ENCODE measurements around the gene NPTX1.

The NPTX1 gene

DNA sequence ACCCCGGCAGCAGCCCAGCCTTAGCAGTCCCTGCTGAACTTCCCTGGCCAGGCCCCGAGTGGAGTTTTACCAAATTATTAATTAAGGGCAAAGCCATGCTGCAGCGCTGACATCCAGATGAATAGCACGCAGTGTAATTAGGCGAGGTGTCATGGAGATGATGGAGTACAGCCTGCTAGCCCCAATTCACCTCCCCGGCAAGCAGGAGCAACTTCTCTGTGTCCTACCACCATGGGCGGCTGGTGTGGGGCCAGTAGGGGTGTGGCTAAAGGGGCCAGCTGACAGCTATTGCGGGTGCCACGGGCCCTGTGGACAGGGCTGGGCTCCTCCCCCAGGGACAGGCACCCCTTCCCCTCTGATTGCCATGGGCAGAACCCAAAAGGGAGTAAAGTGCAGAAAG lies 36.9 kb downstream of the NPTX1 start:
- Histone ChIP-seq H3K36me3 (ENCODE audit: control insufficient read depth in 1 of 2, insufficient read depth in 2 of 2, low read depth in 1 of 2, low read length in 2 of 2) (no peaks in the 10 kb centered on the region), H3K27ac (ENCODE audit: low read length, poor library complexity, severe bottlenecking) (no peak overlapping the region), H2BK15ac (ENCODE audit: low read depth, poor library complexity, severe bottlenecking) (no peak overlapping the region), H3K27me3 (ENCODE audit: control insufficient read depth in 1 of 2, insufficient read depth in 1 of 2, low read length in 2 of 2) (peaks cover 19 to 34% of the 10 kb centered on the region in 2 experiments), H3K79me1 (replicated peaks; ENCODE audit: low read length, poor library complexity, severe bottlenecking) (no peaks in the 10 kb centered on the region), H3K23ac (ENCODE audit: low read length in 2 of 2) (no peak overlapping the region), H2BK120ac (ENCODE audit: low read depth, low read length) (no peak overlapping the region), H3K9ac (ENCODE audit: low read length) (no peak overlapping the region), H3K9me3 (ENCODE audit: control insufficient read depth, low read length) (no peaks in the 10 kb centered on the region), H3K4me2 (ENCODE audit: low read length, poor library complexity, severe bottlenecking) (no peak overlapping the region), H4K91ac (ENCODE audit: low read length) (no peak overlapping the region), H2BK12ac (ENCODE audit: low read length in 2 of 2) (no peak overlapping the region), H3K4me1 (ENCODE audit: control insufficient read depth, insufficient read depth, low read depth, low read length) (peaks cover 4% of the 10 kb centered on the region), H2BK5ac (ENCODE audit: low read depth, low read length, poor library complexity, severe bottlenecking) (no peak overlapping the region), H3K18ac (ENCODE audit: low read depth in 1 of 2, low read length in 2 of 2) (no peak overlapping the region), H3K4ac (ENCODE audit: low read depth in 1 of 2, low read length in 2 of 2) (no peak overlapping the region), H4K8ac (ENCODE audit: low read length) (no peak overlapping the region), H2AFZ (ENCODE audit: low read depth, low read length) (no peak overlapping the region), H2AK5ac (ENCODE audit: low read length, severe bottlenecking) (no peak overlapping the region), H3K4me3 (ENCODE audit: insufficient read depth in 1 of 2, low read depth in 1 of 2, low read length in 2 of 2) (peak overlapping the region in 1 of 2 experiments; percentile 22), H3K14ac (ENCODE audit: low read length in 2 of 2) (no peak overlapping the region)
- DNase-seq = no peak
- 89% methylated on average over 9 of the region's 9 CpGs for WGBS

DNA sequence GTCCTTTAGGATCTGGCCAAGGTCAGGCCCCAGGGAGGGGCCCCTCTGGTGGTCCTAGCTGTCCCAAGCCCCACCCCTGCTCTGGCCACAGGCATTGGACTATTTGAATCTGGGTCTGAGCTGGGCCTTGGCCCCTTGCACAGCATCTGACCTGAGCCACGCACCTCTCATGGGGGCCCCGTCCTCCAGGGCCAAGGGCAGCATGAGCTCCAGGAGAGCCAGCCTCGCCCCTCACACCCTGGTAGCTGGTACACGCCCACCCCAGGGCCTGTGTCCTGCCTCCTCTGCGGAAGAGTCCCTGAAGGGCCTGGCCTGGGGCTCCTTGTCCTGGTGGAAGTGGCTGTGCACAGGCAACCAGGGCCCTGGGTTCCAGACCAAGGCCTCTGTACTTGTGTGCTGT lies 37.6 kb downstream of the NPTX1 start:
- Histone ChIP-seq H3K4ac (ENCODE audit: low read depth in 1 of 2, low read length in 2 of 2) (no peak overlapping the region), H2AK5ac (ENCODE audit: low read length, severe bottlenecking) (no peak overlapping the region), H3K4me2 (ENCODE audit: low read length, poor library complexity, severe bottlenecking) (no peak overlapping the region), H3K9me3 (ENCODE audit: control insufficient read depth, low read length) (no peaks in the 10 kb centered on the region), H2BK120ac (ENCODE audit: low read depth, low read length) (no peak overlapping the region), H3K4me3 (ENCODE audit: insufficient read depth in 1 of 2, low read depth in 1 of 2, low read length in 2 of 2) (no peak overlapping the region), H3K4me1 (ENCODE audit: control insufficient read depth, insufficient read depth, low read depth, low read length) (peaks cover under 1% of the 10 kb centered on the region), H3K36me3 (ENCODE audit: control insufficient read depth in 1 of 2, insufficient read depth in 2 of 2, low read depth in 1 of 2, low read length in 2 of 2) (no peaks in the 10 kb centered on the region), H4K8ac (ENCODE audit: low read length) (no peak overlapping the region), H3K27ac (ENCODE audit: low read length, poor library complexity, severe bottlenecking) (no peak overlapping the region), H3K27me3 (ENCODE audit: control insufficient read depth in 1 of 2, insufficient read depth in 1 of 2, low read length in 2 of 2) (peaks cover 16 to 28% of the 10 kb centered on the region in 2 experiments), H3K18ac (ENCODE audit: low read depth in 1 of 2, low read length in 2 of 2) (no peak overlapping the region), H2BK15ac (ENCODE audit: low read depth, poor library complexity, severe bottlenecking) (no peak overlapping the region), H2BK12ac (ENCODE audit: low read length in 2 of 2) (no peak overlapping the region), H2AFZ (ENCODE audit: low read depth, low read length) (no peak overlapping the region), H3K14ac (ENCODE audit: low read length in 2 of 2) (no peak overlapping the region), H4K91ac (ENCODE audit: low read length) (no peak overlapping the region), H3K23ac (ENCODE audit: low read length in 2 of 2) (no peak overlapping the region), H3K79me1 (replicated peaks; ENCODE audit: low read length, poor library complexity, severe bottlenecking) (no peaks in the 10 kb centered on the region), H3K9ac (ENCODE audit: low read length) (no peak overlapping the region), H2BK5ac (ENCODE audit: low read depth, low read length, poor library complexity, severe bottlenecking) (no peak overlapping the region)
- 83% methylated on average over 5 of the region's 5 CpGs for WGBS
- DNase-seq = no peak

DNA sequence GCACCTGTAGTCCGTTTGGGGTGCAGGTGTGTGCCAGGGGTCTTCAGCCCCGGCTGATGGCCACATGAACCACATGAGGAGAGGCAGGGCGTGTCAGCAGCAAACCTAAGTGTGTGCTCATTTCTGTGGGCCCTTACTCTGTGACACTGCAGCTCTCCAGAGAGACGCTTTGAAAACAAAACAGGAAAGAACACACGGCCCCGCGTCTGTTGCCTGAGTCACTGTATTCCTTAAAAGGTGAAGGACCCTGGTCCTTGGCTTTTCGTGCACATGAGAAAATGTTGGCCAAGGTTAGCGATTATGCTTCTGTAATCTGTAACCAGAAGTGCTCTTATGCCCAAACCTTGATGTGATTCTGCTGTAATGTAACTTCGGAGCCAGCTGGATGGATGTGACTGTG lies 38.9 kb downstream of the NPTX1 start:
- H3K4ac ChIP-seq (ENCODE audit: low read depth in 1 of 2, low read length in 2 of 2) = no peak overlapping the region
- 65% methylated on average over 10 of the region's 10 CpGs for WGBS

DNA sequence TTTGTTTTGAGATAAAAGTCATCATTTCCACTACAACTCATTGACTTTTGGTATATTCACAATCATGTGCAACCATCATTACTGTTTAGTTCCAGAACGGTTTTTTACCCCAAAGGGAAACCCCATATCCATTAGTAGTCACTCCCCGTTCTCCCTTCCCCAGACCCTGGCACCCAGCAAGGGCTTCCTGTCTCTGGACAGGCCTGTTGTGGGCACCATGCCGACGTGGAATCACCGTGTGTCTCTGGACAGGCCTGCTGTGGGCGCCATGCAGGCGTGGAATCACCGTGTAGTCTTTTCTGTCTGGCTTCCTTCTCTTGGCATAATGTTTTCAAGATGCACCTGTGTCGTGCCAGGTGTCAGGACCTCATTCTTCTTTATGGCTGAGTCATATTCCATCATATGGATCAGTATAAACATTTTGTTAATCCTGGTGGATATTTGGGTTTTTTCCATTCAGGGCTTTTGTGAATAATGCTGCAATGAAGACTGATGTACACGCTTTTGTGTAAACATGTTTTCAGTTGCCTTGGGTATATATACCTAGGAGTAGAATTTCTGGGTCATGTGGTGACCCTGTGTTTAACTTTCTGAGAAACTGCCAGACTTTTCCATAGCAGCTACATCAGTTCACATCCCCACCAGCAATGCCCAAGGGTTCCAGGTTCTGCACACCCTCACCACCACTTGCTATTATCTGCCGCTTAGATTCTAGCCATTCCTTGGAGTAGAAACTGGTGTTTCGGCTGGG lies 42.3 kb downstream of the NPTX1 start:
- Histone ChIP-seq H2AFZ (ENCODE audit: low read depth, low read length) (no peak overlapping the region), H3K4me3 (ENCODE audit: insufficient read depth in 1 of 2, low read depth in 1 of 2, low read length in 2 of 2) (no peak overlapping the region), H3K36me3 (ENCODE audit: control insufficient read depth in 1 of 2, insufficient read depth in 2 of 2, low read depth in 1 of 2, low read length in 2 of 2) (peaks cover under 1 to 9% of the 10 kb centered on the region in 2 experiments), H2BK5ac (ENCODE audit: low read depth, low read length, poor library complexity, severe bottlenecking) (no peak overlapping the region), H3K9ac (ENCODE audit: low read length) (no peak overlapping the region), H3K23ac (ENCODE audit: low read length in 2 of 2) (no peak overlapping the region), H3K27ac (ENCODE audit: low read length, poor library complexity, severe bottlenecking) (no peak overlapping the region), H2AK5ac (ENCODE audit: low read length, severe bottlenecking) (no peak overlapping the region), H2BK120ac (ENCODE audit: low read depth, low read length) (no peak overlapping the region), H3K4me2 (ENCODE audit: low read length, poor library complexity, severe bottlenecking) (no peak overlapping the region), H2BK12ac (ENCODE audit: low read length in 2 of 2) (no peak overlapping the region), H3K18ac (ENCODE audit: low read depth in 1 of 2, low read length in 2 of 2) (no peak overlapping the region), H2BK15ac (ENCODE audit: low read depth, poor library complexity, severe bottlenecking) (no peak overlapping the region), H3K4ac (ENCODE audit: low read depth in 1 of 2, low read length in 2 of 2) (no peak overlapping the region), H4K91ac (ENCODE audit: low read length) (no peak overlapping the region), H3K9me3 (ENCODE audit: control insufficient read depth, low read length) (no peaks in the 10 kb centered on the region), H3K14ac (ENCODE audit: low read length in 2 of 2) (no peak overlapping the region), H3K79me1 (replicated peaks; ENCODE audit: low read length, poor library complexity, severe bottlenecking) (no peaks in the 10 kb centered on the region), H4K8ac (ENCODE audit: low read length) (no peak overlapping the region), H3K4me1 (ENCODE audit: control insufficient read depth, insufficient read depth, low read depth, low read length) (no peaks in the 10 kb centered on the region), H3K27me3 (ENCODE audit: control insufficient read depth in 1 of 2, insufficient read depth in 1 of 2, low read length in 2 of 2) (peaks cover 0 to 16% of the 10 kb centered on the region in 2 experiments)
- WGBS = 77% methylated on average over 12 of the region's 12 CpGs
- DNase-seq = no peak

More for the DNA sequence above, 38.9 kb downstream of the NPTX1 start:
- Histone ChIP-seq H3K36me3 (ENCODE audit: control insufficient read depth in 1 of 2, insufficient read depth in 2 of 2, low read depth in 1 of 2, low read length in 2 of 2) (no peaks in the 10 kb centered on the region), H2BK5ac (ENCODE audit: low read depth, low read length, poor library complexity, severe bottlenecking) (no peak overlapping the region), H3K27me3 (ENCODE audit: control insufficient read depth in 1 of 2, insufficient read depth in 1 of 2, low read length in 2 of 2) (peaks cover 11 to 17% of the 10 kb centered on the region in 2 experiments), H3K27ac (ENCODE audit: low read length, poor library complexity, severe bottlenecking) (no peak overlapping the region), H2BK15ac (ENCODE audit: low read depth, poor library complexity, severe bottlenecking) (no peak overlapping the region), H3K9ac (ENCODE audit: low read length) (no peak overlapping the region), H2BK12ac (ENCODE audit: low read length in 2 of 2) (no peak overlapping the region), H3K9me3 (ENCODE audit: control insufficient read depth, low read length) (no peaks in the 10 kb centered on the region), H3K4me3 (ENCODE audit: insufficient read depth in 1 of 2, low read depth in 1 of 2, low read length in 2 of 2) (no peak overlapping the region), H2BK120ac (ENCODE audit: low read depth, low read length) (no peak overlapping the region), H2AK5ac (ENCODE audit: low read length, severe bottlenecking) (no peak overlapping the region), H3K4me1 (ENCODE audit: control insufficient read depth, insufficient read depth, low read depth, low read length) (no peaks in the 10 kb centered on the region), H3K4me2 (ENCODE audit: low read length, poor library complexity, severe bottlenecking) (no peak overlapping the region), H2AFZ (ENCODE audit: low read depth, low read length) (no peak overlapping the region), H4K91ac (ENCODE audit: low read length) (no peak overlapping the region), H3K14ac (ENCODE audit: low read length in 2 of 2) (no peak overlapping the region), H3K18ac (ENCODE audit: low read depth in 1 of 2, low read length in 2 of 2) (no peak overlapping the region), H3K23ac (ENCODE audit: low read length in 2 of 2) (no peak overlapping the region), H4K8ac (ENCODE audit: low read length) (no peak overlapping the region), H3K79me1 (replicated peaks; ENCODE audit: low read length, poor library complexity, severe bottlenecking) (no peaks in the 10 kb centered on the region)
- no peak for DNase-seq

Data from mesenchymal stem cell (in vitro differentiated cells and primary cell).